A549 (cell line): ENCODE data around the gene SPAG9. TPM values are rescaled to one million over a fixed set of nuclear protein-coding genes. Genes with fewer than 3 reads are reported as not detected.

Experiments
- ATAC-seq, 2 experiments: fragments of 200-7000 bp in 1 of 2; fragments of >200 bp in 1 of 2; cut with Nextera tagmentation in 1 of 2; cut with Tn5 transposase in 1 of 2; 3 replicates each; pipeline versions ENCODE4 v1.8.0 to v1.9.1; 2018 to 2020; ENCODE audit warnings: mild to moderate bottlenecking in 1 of 2, moderate library complexity in 1 of 2
- CTCF ChIA-PET: fragments of 300-600 bp; sonication (Branson Sonifier 250); formaldehyde crosslinking; extraction: SDS; loops from one replicate; lab custom pipeline; 2021; ENCODE audit warnings: antibody characterized with exemption, inconsistent platforms; lab: Yijun Ruan, JAX
- POLR2A ChIA-PET: fragments of 350-600 bp; formaldehyde crosslinking; extraction: SDS; loops from one replicate; lab custom pipeline; 2021; ENCODE audit warnings: antibody characterized with exemption, inconsistent platforms; lab: Yijun Ruan, JAX
- DNase-seq, 2 experiments: peaks; one replicate each; pipeline versions ENCODE4 v3.0.0 to v3.0.0-alpha.2; 2011 to 2016; ENCODE audit warnings: low read depth in 1 of 2, low spot score in 1 of 2
- FAIRE-seq: peaks from 2 replicates; lab custom pipeline; 2011; peaks lifted over from hg19 to GRCh38; lab: Jason Lieb, UNC
- H3K27ac ChIP-seq, 2 experiments: fragments of >200 bp; sonication (Bioruptor Twin); formaldehyde crosslinking; 3 replicates each; pipeline ENCODE4 v1.5.1; 2016 to 2017
- H3K4me1 ChIP-seq: fragments of >200 bp; sonication (Bioruptor Twin); formaldehyde crosslinking; 3 replicates; pipeline ENCODE4 v1.6.1; 2016
- H3K4me2 ChIP-seq: fragments of >200 bp; sonication (Bioruptor Twin); formaldehyde crosslinking; 3 replicates; pipeline ENCODE4 v1.6.1; 2016
- H3K4me3 ChIP-seq: fragments of >200 bp; sonication (Bioruptor Twin); formaldehyde crosslinking; 3 replicates; pipeline ENCODE4 v1.5.1; 2016
- H3K9me3 ChIP-seq: fragments of >200 bp; sonication (Bioruptor Twin); formaldehyde crosslinking; 3 replicates; pipeline ENCODE4 v1.6.1; 2016
- CEBPB ChIP-seq, 2 experiments: fragments of >200 bp in 1 of 2; sonication (Bioruptor Twin) in 1 of 2; formaldehyde crosslinking in 1 of 2; IDR thresholded peaks; 2 replicates each; pipeline ENCODE4 v1.6.1; 2012 to 2016
- CTCF ChIP-seq: fragments of >200 bp; sonication (Bioruptor Twin); formaldehyde crosslinking; IDR thresholded peaks from 3 replicates; pipeline ENCODE4 v1.5.1; 2016
- EHMT2 ChIP-seq: fragments of 200-600 bp; sonication (generic); IDR thresholded peaks from 2 replicates; pipeline ENCODE4 v1.6.1; 2016; ENCODE audit warnings: antibody characterized with exemption, low read depth, mild to moderate bottlenecking, moderate library complexity
- ESRRA ChIP-seq: fragments of 150-350 bp; IDR thresholded peaks from 2 replicates; pipeline ENCODE4 v1.6.1; 2014; ENCODE audit warnings: mild to moderate bottlenecking, low read length, borderline replicate concordance
- FOSL2 ChIP-seq, 2 experiments: fragments of 450-650 bp in 1 of 2; fragments of >200 bp in 1 of 2; sonication (Bioruptor Twin) in 1 of 2; formaldehyde crosslinking; IDR thresholded peaks; 2 replicates each; pipeline versions ENCODE4 v1.5.0 to v1.6.1; 2016 to 2020; ENCODE audit warnings: mild to moderate bottlenecking in 1 of 2, moderate library complexity in 1 of 2
- HDAC2 ChIP-seq: fragments of 200-600 bp; sonication (generic); IDR thresholded peaks from 2 replicates; pipeline ENCODE4 v1.6.1; 2016
- HEYL ChIP-seq: fragments of 250-450 bp; sonication (Bioruptor Pico); IDR thresholded peaks from 2 replicates; pipeline ENCODE4 v1.8.0; 2021; ENCODE audit warnings: mild to moderate bottlenecking, moderate library complexity
- MYC ChIP-seq: IDR thresholded peaks from 2 replicates; pipeline ENCODE4 v1.6.1; 2012; ENCODE audit warnings: mild to moderate bottlenecking, inconsistent platforms, low read length, improper control_type of control experiment, borderline replicate concordance
- NFE2L2 ChIP-seq: fragments of 150-350 bp; conservative IDR thresholded peaks from 2 replicates; pipeline ENCODE4 v1.6.1; 2014; ENCODE audit warnings: low read length
- NPAS2 ChIP-seq: fragments of 250-450 bp; sonication (Bioruptor Pico); IDR thresholded peaks from 2 replicates; pipeline ENCODE4 v1.8.0; 2022; ENCODE audit warnings: mild to moderate bottlenecking, moderate library complexity, borderline replicate concordance
- PBX3 ChIP-seq: IDR thresholded peaks from 2 replicates; pipeline ENCODE4 v1.6.1; 2012
- PHF8 ChIP-seq: fragments of 200-600 bp; sonication (generic); IDR thresholded peaks from 2 replicates; pipeline ENCODE4 v1.6.1; 2016; ENCODE audit warnings: low read depth, mild to moderate bottlenecking, antibody characterized with exemption, moderate library complexity, borderline replicate concordance
- POLR2AphosphoS2 ChIP-seq: conservative IDR thresholded peaks from 2 replicates; pipeline ENCODE4 v1.6.1; 2012; ENCODE audit warnings: low read length, improper control_type of control experiment, inconsistent platforms
- RARB ChIP-seq: fragments of 250-450 bp; sonication (Bioruptor Pico); IDR thresholded peaks from 2 replicates; pipeline ENCODE4 v1.8.0; 2021; ENCODE audit warnings: mild to moderate bottlenecking, moderate library complexity
- RCOR1 ChIP-seq: fragments of 150-350 bp; IDR thresholded peaks from 2 replicates; pipeline ENCODE4 v1.6.1; 2014; ENCODE audit warnings: antibody characterized with exemption, low read length, low read depth
- RFX5 ChIP-seq: fragments of 450-650 bp; IDR thresholded peaks from 2 replicates; pipeline ENCODE4 v1.7.1; 2014; ENCODE audit warnings: antibody characterized with exemption, mild to moderate bottlenecking, moderate library complexity
- TFCP2L1 ChIP-seq: fragments of 250-450 bp; sonication (Bioruptor Pico); IDR thresholded peaks from 2 replicates; pipeline ENCODE4 v1.5.0; 2021; ENCODE audit warnings: mild to moderate bottlenecking
- USF2 ChIP-seq: fragments of 450-650 bp; IDR thresholded peaks from 2 replicates; pipeline ENCODE4 v1.6.1; 2014; ENCODE audit warnings: antibody characterized with exemption
- ZC3H11A ChIP-seq: fragments of 450-650 bp; IDR thresholded peaks from 2 replicates; pipeline ENCODE4 v1.6.1; 2014; ENCODE audit warnings: antibody characterized with exemption, mild to moderate bottlenecking
- ZFP36 ChIP-seq: fragments of 450-650 bp; IDR thresholded peaks from 2 replicates; pipeline ENCODE4 v1.6.1; 2014; ENCODE audit warnings: borderline replicate concordance; ENCODE audit not compliant: partially characterized antibody
- WGBS: methylation state at CpG from one replicate; pipeline ENCODE4 v1.1.6; 2017; ENCODE audit errors: missing lambda C conversion rate; 5-methylcytosine and 5-hydroxymethylcytosine counted together
- polyA plus RNA-seq, 4 experiments: library from polyadenylated mRNA; depleted of rRNA in 3 of 4; stranded (reverse); fragments of >200 nt; fragmentation: RNase III in 1 of 4; extraction: RNeasy Plus Mini Kit Qiagen cat#74134 plus additional on column Dnase treatment in 1 of 4; gene quantifications; 2 replicates in 3 of 4; 3 replicates in 1 of 4; pipeline ENCODE4 v1.2.3, GENCODE V29; 2011 to 2017
- TF ChIP-seq, protein P1 (sequence below): fragments of 250-450 bp; sonication (Bioruptor Pico); IDR thresholded peaks from 2 replicates; pipeline ENCODE4 v1.5.0; 2020; ENCODE audit warnings: low read depth, mild to moderate bottlenecking, moderate library complexity

The SPAG9 gene
- polyA plus RNA-seq, 2 of the 4 experiments (the other 2 are of a cell fraction), result 69.0 to 71.1 TPM

DNA sequence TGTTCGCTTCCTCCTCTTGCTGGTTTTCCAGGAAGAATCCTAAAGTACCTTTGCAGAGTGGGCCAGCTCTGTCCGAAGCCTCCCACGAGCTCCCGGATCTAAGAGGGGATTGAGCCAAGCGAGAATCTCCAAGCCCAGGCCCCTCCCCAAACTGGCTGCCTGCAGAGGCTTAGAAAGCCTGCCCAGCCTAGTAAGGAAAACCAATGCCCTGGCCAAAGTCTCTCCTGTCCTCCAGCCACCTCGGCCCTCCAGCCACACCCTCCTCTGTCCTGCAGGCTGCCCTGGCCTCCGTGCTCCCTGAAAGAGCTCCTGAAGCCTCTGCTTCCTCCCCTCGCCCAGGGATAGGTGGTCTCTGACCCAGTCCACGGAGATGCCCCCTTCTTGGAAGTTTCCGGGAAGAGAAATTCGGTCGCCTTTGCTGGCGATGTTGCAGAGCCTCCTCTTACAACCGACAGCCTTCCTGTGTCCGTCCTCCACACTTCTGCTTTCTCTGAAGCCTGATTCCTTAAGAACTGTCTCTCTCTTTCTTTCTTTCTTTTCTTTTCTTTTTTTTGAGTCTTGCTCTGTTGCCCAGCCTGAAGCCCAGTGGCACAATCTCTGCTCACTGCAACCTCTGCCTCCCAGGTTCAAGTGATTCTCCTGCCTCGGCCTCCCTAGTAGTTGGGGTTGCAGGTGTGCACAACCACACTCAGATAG, 199.6 kb downstream of the SPAG9 start:
- DNase-seq (no peak), FAIRE-seq (no peak)
- ChIA-PET POLR2A (interaction anchor here (1.1 to 13.2 kb wide), 4 partner anchors 10 to 54 kb away, joined by 3 to 130 read pairs (median 6); partner anchors contain the start of gene TOB1), CTCF (interaction anchor here (1.0 to 6.8 kb wide), 5 partner anchors 10 to 69 kb away, joined by 3 to 25 read pairs (median 11); partner anchors contain the start of gene TOB1)
- Histone ChIP-seq H3K27ac (peak overlapping the region; percentile 87 to 92), H3K4me3 (no peak overlapping the region)
- WGBS, result 88% methylated on average over 16 of the region's 16 CpGs
- no peak for TF ChIP-seq HDAC2
- TF ChIP-seq USF2, result no peak
- TF ChIP-seq MYC, result no peak
- TF ChIP-seq ZC3H11A, result no peak
- no peak for TF ChIP-seq POLR2AphosphoS2
- TF ChIP-seq PBX3, result no peak
- TF ChIP-seq NPAS2 (CRISPR knock-in tag), result no peak
- TF ChIP-seq HEYL (CRISPR knock-in tag), result no peak
- TF ChIP-seq NFE2L2, result no peak
- TF ChIP-seq, all 56 proteins: peak for 0
- ATAC-seq, result no peak
- Histone ChIP-seq H3K9me3 (no peaks in the 10 kb centered on the region), H3K4me1 (peaks cover 81% of the 10 kb centered on the region), H3K4me2 (0 out of 3 replicates have a peak overlapping the region, but pooled peaks have one; percentile 84)

- H3K4me1 ChIP-seq, result peaks cover 80% of the 10 kb centered on the region
- POLR2A ChIA-PET, result interaction anchor here (1.1 to 13.2 kb wide), 4 partner anchors 11 to 53 kb away, joined by 3 to 130 read pairs (median 8); partner anchors contain the start of gene TOB1
- no peak for FAIRE-seq
- CTCF ChIA-PET, result interaction anchor here (1.0 to 6.8 kb wide), 3 partner anchors 11 to 68 kb away, joined by 4 to 25 read pairs (median 12); no protein-coding TSS in a partner anchor
- no peak overlapping the region for H3K4me3 ChIP-seq
- peak in 1 of 2 experiments; percentile 57 for DNase-seq
- WGBS, result 51% methylated on average over 8 of the region's 8 CpGs
- H3K9me3 ChIP-seq, result no peaks in the 10 kb centered on the region
- H3K4me2 ChIP-seq, result peak overlapping the region; percentile 84
- peak overlapping the region; percentile 87 to 92 for H3K27ac ChIP-seq
- TF ChIP-seq ZFP36 (no peak), PBX3 (no peak), NPAS2 (CRISPR knock-in tag) (no peak), TFCP2L1 (0 out of 2 replicates have a peak, but pooled peaks have one; percentile 36), EHMT2 (no peak), ESRRA (no peak)
- peak; percentile 5 to 9; a peak in 4 of 6 replicates for ATAC-seq
Observed at GRCh38 chr17:50920041-50920410, 200.6 kb downstream of the SPAG9 start.

DNA sequence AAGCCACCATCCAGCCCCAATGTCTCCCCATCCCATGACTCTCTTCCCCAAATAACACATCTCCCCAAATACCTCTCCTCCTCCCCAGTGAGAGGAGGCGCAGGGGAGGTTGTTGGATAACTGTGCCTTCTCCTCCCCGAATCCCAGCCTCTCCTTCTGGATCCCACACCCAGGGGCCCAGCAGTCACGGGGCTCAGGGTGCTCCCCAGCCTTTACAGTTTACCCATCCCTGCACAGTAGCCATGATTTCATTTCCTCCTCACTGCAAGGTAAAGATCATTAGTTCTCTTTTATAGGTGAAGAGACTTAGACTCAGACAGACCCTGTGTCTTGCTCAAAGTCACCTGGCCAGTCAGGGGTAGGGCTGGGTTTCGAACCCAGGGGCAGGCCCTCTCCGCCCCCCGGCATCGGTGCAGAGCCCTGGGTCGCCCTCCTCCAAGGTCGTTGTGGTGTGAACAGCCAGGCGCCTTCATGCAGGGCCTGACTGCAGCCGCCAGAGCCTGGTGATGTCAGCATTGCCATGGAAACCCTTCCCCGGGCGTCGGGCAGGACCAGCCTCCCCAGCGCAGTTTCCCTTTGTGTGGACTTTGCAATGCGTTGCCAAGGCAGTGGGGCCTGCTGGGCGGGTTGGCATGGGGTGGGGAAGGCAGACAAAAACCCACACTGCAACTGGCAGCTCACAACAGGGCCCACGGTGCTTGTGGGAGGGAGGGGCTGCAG, 201.2 kb downstream of the SPAG9 start:
- ChIA-PET CTCF (interaction anchor here (1.0 to 3.4 kb wide), 3 partner anchors 11 to 77 kb away, joined by 4 to 12 read pairs (median 4); no protein-coding TSS in a partner anchor), POLR2A (interaction anchor here (1.4 to 13.2 kb wide), 3 partner anchors 12 to 53 kb away, joined by 7 to 130 read pairs (median 8); partner anchors contain the start of gene TOB1)
- Histone ChIP-seq H3K4me2 (peak overlapping the region; percentile 84), H3K4me3 (no peak overlapping the region), H3K27ac (peak overlapping the region; percentile 87 to 92), H3K4me1 (peaks cover 79% of the 10 kb centered on the region), H3K9me3 (no peaks in the 10 kb centered on the region)
- DNase-seq (peak; percentile 96 to 99), FAIRE-seq (peak; percentile 67), ATAC-seq (peak; percentile 92 to 93)
- WGBS, result 15% methylated on average over 14 of the region's 18 CpGs
- TF ChIP-seq POLR2AphosphoS2 (no peak), RCOR1 (no peak), RFX5 (peak; percentile 87), CEBPB (IDR thresholded peaks at IDR 0.05) (no peak), USF2 (0 out of 2 replicates have a peak, but pooled peaks have one; percentile 3), PHF8 (no peak), FOSL2 (IDR thresholded peaks at IDR 0.05) (no peak), FOSL2 (CRISPR knock-in tag; IDR thresholded peaks at IDR 0.05) (no peak), RARB (CRISPR knock-in tag) (no peak), ESRRA (0 out of 2 replicates have a peak, but pooled peaks have one; percentile 50), CTCF (no peak), HEYL (CRISPR knock-in tag) (no peak)
- TF ChIP-seq, protein P1, sequence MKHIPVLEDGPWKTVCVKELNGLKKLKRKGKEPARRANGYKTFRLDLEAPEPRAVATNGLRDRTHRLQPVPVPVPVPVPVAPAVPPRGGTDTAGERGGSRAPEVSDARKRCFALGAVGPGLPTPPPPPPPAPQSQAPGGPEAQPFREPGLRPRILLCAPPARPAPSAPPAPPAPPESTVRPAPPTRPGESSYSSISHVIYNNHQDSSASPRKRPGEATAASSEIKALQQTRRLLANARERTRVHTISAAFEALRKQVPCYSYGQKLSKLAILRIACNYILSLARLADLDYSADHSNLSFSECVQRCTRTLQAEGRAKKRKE (CRISPR knock-in tag), result no peak
